HepG2 (cell line): ENCODE measurements around the gene PROKR1. TPM values are rescaled to one million over a fixed set of nuclear protein-coding genes. Genes with fewer than 3 reads are reported as not detected.
A peak's percentile ranks its signal among the peaks of the same experiment; 100 is the strongest.

Source experiments
- ATF6 ChIP-seq: sonication (generic); formaldehyde crosslinking; conservative IDR thresholded peaks from 2 replicates; pipeline ENCODE4 v1.4.0; 2020; ENCODE audit warnings: missing genetic modification reagents
- CTCF ChIP-seq: sonication (generic); formaldehyde crosslinking; IDR thresholded peaks from 2 replicates; pipeline ENCODE4 v1.5.0; 2020; ENCODE audit warnings: mild to moderate bottlenecking, missing genetic modification reagents, moderate library complexity
- ETV5 ChIP-seq: IDR thresholded peaks from 2 replicates; pipeline ENCODE4 v1.6.1; 2018; ENCODE audit warnings: missing biosample characterization, missing genetic modification reagents, inconsistent platforms, borderline replicate concordance
- IKZF4 ChIP-seq: sonication (generic); formaldehyde crosslinking; IDR thresholded peaks from 2 replicates; pipeline ENCODE4 v1.5.1; 2020; ENCODE audit warnings: borderline replicate concordance, mild to moderate bottlenecking, low read depth, missing genetic modification reagents; ENCODE audit errors: not compliant biosample characterization
- IRX3 ChIP-seq: sonication (generic); formaldehyde crosslinking; IDR thresholded peaks from 2 replicates; pipeline ENCODE4 v1.8.1; 2023; ENCODE audit warnings: mild to moderate bottlenecking, low read depth, missing genetic modification reagents, borderline replicate concordance
- MTF2 ChIP-seq: sonication (generic); formaldehyde crosslinking; IDR thresholded peaks from 2 replicates; pipeline ENCODE4 v1.5.0; 2020; ENCODE audit warnings: missing genetic modification reagents, borderline replicate concordance
- NR2F1 ChIP-seq, 2 experiments: fragments of 450-650 bp in 1 of 2; formaldehyde crosslinking in 1 of 2; IDR thresholded peaks; 2 replicates each; pipeline versions ENCODE4 v1.5.0 to v1.6.1; 2016 to 2020; ENCODE audit warnings: mild to moderate bottlenecking in 1 of 2, missing compliant biosample characterization in 1 of 2, missing genetic modification reagents in 1 of 2, moderate library complexity in 1 of 2
- RFXANK ChIP-seq: IDR thresholded peaks from 2 replicates; pipeline ENCODE4 v1.6.1; 2016
- SMARCC2 ChIP-seq: fragments of 450-650 bp; IDR thresholded peaks from 2 replicates; pipeline ENCODE4 v1.6.1; 2017; ENCODE audit warnings: antibody characterized with exemption, mild to moderate bottlenecking
- TFDP1 ChIP-seq: IDR thresholded peaks from 2 replicates; pipeline ENCODE4 v1.6.1; 2016; ENCODE audit warnings: missing compliant biosample characterization, missing genetic modification reagents, borderline replicate concordance
- ZNF207 ChIP-seq: fragments of 450-650 bp; IDR thresholded peaks from 2 replicates; pipeline ENCODE4 v1.6.1; 2016; ENCODE audit warnings: antibody characterized with exemption, borderline replicate concordance
- ZNF276 ChIP-seq: sonication (generic); formaldehyde crosslinking; IDR thresholded peaks from 2 replicates; pipeline ENCODE4 v1.4.0; 2020; ENCODE audit warnings: mild to moderate bottlenecking, low read depth, missing genetic modification reagents
- ZNF547 ChIP-seq: sonication (generic); formaldehyde crosslinking; IDR thresholded peaks from 2 replicates; pipeline ENCODE4 v1.5.1; 2020; ENCODE audit warnings: mild to moderate bottlenecking, missing genetic modification reagents
- ZNF609 ChIP-seq: sonication (generic); formaldehyde crosslinking; IDR thresholded peaks from 2 replicates; pipeline ENCODE4 v1.4.0; 2020; ENCODE audit warnings: mild to moderate bottlenecking, missing genetic modification reagents, borderline replicate concordance
- polyA plus RNA-seq, 8 experiments: library from polyadenylated mRNA; depleted of rRNA in 3 of 8; stranded (reverse) in 7 of 8; unstranded in 1 of 8; fragments of >200 nt; fragmentation: Illumina TruSeq in 4 of 8; extraction: Trizol in 4 of 8; gene quantifications; 2 replicates each; pipeline versions ENCODE4 v1.2.1 to v1.2.3, GENCODE V29; 2011 to 2016; ENCODE audit warnings: low read depth in 4 of 8, missing spikeins in 1 of 8, mixed read lengths in 1 of 8; ENCODE audit not compliant: insufficient read depth in 1 of 8
- total RNA-seq, 5 experiments: library from RNA; depleted of rRNA; stranded (reverse); fragments of >200 nt; fragmentation: Illumina TruSeq; extraction: Trizol; gene quantifications; 2 replicates each; pipeline ENCODE4 v1.2.3, GENCODE V29; 2016; ENCODE audit warnings: low read depth in 1 of 5

Gene PROKR1
- total and polyA plus RNA-seq, 2 of the 13 experiments (the other 11 are each of a cell fraction or from before 2014, with no cell fraction given) = not detected

DNA sequence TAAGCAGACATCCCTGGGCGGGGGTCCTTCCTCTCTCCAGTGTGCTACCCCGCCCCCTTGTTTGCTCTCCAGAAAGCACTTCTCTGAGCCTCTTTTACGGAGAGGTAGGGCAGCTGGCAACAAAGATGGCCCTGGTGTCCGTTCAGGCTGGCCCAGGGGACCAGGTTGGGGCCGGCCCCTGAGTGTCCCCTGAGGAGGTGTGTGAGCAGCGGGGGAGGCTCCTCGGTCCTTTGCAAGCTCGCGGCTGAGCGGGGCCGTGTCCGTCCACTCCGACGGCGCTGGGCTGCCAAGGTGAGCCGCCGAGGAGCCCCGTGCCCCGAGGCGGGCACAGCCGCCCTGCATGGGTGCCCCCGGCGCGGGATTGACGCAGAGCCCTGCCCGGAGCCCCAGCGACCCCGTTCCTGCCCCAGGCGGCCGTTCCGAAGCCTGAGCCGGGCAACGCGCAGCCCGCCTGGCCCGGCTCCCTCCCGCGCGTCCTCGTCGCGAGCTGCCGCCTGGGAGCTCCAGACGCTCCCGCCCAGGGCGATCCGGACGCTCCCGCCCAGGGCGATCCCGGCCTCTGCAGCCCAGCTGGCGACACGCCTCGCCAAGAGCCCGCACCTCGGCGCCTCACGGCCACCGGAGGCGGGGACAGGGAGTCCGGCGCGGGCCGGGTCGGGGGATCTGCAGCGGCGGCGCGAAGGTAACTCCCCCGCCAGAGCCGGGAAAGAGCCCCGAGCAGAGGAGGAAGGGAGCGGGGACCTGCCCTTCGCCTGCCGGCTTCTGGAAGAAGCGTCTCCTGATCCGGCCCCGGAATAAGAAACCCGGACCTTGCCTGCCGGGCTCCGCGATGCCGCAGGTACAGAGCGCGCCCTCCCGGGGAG is at the start of gene PROKR1 (continued):
- TF ChIP-seq CTCF = 0 out of 2 replicates have a peak, but pooled peaks have one; percentile 18
- 0 out of 2 replicates have a peak, but pooled peaks have one; percentile 51 for TF ChIP-seq IRX3 (CRISPR knock-in tag)
- TF ChIP-seq TFDP1 (CRISPR knock-in tag) = peak; percentile 44; the same call in 1 of the 2 replicates
- 0 out of 2 replicates have a peak, but pooled peaks have one; percentile 69 for TF ChIP-seq ZNF547 (CRISPR knock-in tag)
- peak; percentile 51; the same call in 1 of the 2 replicates for TF ChIP-seq MTF2 (CRISPR knock-in tag)
- TF ChIP-seq SMARCC2 = no peak
- TF ChIP-seq ETV5 (CRISPR knock-in tag) = no peak
- peak; percentile 35 for TF ChIP-seq IKZF4
- 0 out of 2 replicates have a peak, but pooled peaks have one; percentile 30 for TF ChIP-seq ZNF609 (CRISPR knock-in tag)
- no peak for TF ChIP-seq NR2F1 (CRISPR knock-in tag; IDR thresholded peaks at IDR 0.05)
- no peak for TF ChIP-seq ZNF207
- TF ChIP-seq RFXANK (CRISPR knock-in tag) = no peak
- no peak for TF ChIP-seq ZNF276
- TF ChIP-seq ATF6 (CRISPR knock-in tag) = no peak
